ENCODE results near the gene NDFIP1.

DNA sequence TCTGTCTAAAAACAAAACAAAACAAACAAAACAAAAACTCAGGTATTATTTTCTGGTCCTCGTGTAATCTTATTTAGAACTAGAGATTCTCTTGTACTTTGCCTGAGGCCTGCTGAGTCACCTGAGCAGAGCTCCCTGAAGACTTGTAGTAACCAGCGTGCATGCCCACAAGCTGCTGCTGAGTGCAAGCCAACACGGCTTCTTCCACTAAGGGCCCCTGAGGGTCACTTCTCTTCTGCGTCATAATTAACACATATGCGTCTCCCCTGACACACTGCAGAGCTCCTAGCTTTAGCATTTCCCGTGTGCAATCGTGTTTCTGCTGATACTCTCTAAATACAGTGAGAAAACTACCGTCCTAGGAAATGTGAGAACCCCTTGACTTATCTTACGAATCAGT lies 10.9 kb upstream of the NDFIP1 start:
- TF ChIP-seq EZH2 (IDR thresholded peaks at IDR 0.05; ENCODE audit: insufficient read depth, poor library complexity, severe bottlenecking), result no peak
- TF ChIP-seq EZH2phosphoT487 (IDR thresholded peaks at IDR 0.05; ENCODE audit: insufficient read depth, low read depth), result no peak
